SK-N-MC (cell line): ENCODE results near the gene GPANK1.

Source experiments
- EZH2 ChIP-seq: fragments of 200-600 bp; sonication (generic); IDR thresholded peaks from one replicate; pipeline ENCODE4 v1.6.1; 2017; ENCODE audit warnings: antibody characterized with exemption
- FOXP2 ChIP-seq: optimal IDR thresholded peaks from 2 replicates; pipeline ENCODE3; 2011; ENCODE audit warnings: mild to moderate bottlenecking, moderate library complexity; ENCODE audit not compliant: insufficient read depth; ENCODE audit errors: extremely low read length, control extremely low read depth
- POLR2AphosphoS5 ChIP-seq: IDR thresholded peaks from 2 replicates; pipeline ENCODE4 v1.6.1; 2012; ENCODE audit warnings: mild to moderate bottlenecking, low read depth, low read length, borderline replicate concordance

GRCh38 chr6:31700740-31701401 is 36.1 kb upstream of the GPANK1 start:
- no peak for TF ChIP-seq EZH2
- no peak for TF ChIP-seq POLR2AphosphoS5
- TF ChIP-seq FOXP2, result no peak
